Measurements from ENCODE around the gene MYO1G.

MYO1G gene

DNA sequence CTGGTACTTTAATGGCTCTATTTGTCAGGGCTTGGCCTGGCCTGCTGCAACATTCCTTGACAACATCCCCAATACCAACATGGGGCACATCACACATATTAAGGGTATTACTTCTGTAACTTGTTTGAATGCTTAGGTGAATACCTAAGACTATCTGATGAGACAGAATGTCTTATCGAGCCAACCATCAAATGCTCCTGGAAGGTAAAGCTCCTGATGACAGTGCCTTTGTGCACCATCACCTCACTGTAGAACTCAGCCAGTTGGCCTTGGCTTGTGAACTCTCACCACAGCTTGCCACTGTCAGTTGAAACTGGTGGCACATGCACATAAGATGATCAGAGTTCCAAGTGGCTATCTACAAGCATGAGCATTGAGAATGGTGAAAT lies 3.7 kb upstream of the MYO1G start:
- DNase-seq (ENCODE audit: low spot score) = no peak
- TF ChIP-seq, protein P1, sequence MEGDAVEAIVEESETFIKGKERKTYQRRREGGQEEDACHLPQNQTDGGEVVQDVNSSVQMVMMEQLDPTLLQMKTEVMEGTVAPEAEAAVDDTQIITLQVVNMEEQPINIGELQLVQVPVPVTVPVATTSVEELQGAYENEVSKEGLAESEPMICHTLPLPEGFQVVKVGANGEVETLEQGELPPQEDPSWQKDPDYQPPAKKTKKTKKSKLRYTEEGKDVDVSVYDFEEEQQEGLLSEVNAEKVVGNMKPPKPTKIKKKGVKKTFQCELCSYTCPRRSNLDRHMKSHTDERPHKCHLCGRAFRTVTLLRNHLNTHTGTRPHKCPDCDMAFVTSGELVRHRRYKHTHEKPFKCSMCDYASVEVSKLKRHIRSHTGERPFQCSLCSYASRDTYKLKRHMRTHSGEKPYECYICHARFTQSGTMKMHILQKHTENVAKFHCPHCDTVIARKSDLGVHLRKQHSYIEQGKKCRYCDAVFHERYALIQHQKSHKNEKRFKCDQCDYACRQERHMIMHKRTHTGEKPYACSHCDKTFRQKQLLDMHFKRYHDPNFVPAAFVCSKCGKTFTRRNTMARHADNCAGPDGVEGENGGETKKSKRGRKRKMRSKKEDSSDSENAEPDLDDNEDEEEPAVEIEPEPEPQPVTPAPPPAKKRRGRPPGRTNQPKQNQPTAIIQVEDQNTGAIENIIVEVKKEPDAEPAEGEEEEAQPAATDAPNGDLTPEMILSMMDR (IDR thresholded peaks at IDR 0.05; ENCODE audit: extremely low read depth, missing control alignments) = no peak

DNA sequence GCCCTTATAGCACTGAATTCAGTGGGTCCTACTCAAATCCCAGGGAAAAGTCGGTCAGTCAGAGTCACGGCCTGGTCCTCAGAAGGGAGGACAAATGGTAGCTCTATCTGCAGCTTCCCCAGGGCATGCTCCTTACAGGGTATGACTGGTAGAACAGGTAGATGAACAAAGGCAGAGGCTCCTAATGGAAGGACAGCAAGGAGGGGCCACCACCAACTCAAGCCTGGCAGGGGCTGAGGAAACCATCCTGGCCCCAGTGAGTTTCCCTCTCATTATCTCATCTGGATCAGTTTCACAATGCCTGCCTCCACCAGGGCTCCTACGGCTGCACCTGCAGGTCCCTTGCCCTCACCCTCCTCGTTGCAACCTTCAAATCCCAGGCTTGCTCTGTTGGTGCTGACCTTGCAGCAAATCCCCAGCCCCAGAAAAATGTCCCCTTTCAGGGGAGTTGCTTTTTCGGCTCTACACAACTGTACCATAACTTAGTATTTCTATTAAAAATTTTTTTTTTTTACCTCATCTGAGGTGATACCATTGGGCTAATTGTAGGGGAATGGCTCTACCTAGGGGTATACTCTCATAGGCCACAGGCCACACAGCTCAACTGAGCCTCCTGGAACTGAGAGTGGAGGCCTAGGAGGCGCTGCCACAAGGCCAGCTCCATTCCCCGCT lies 2.4 kb upstream of the MYO1G start:
- TF ChIP-seq, protein P1 (IDR thresholded peaks at IDR 0.05; ENCODE audit: extremely low read depth, missing control alignments) = no peak

DNA sequence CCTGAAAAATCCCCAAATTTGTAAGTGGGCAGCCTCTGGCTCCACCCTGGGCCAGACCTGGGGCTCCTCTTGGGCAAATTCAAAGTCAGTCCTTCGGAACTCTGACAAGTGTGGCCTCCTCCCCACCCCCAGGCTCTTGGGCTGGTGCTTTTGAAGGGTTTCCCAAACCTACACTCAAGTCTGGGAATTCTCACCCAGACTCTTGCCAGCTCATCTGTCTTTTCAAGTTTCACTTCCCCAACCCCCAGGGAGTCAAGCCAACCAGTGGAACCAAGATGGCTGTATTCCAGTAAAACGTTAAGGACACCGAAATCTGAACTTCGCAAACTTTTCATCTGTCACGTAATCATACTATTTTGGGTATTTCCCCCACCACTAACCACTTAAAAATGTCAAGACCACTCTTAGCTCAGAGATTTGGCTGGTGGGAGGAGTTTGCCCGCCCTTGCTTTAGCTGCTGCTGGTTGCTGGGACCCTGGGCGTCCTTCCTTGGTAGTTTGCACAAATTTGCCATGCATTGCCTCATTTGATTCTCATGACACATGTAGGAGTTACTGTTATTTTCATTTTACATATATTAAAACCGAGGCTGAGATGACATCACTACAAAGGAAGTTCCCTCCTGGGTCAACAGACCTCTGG lies 1.7 kb upstream of the MYO1G start:
- TF ChIP-seq, protein P1 (IDR thresholded peaks at IDR 0.05; ENCODE audit: extremely low read depth, missing control alignments) = no peak
- DNase-seq (ENCODE audit: low spot score) = peak; percentile 74

More for the DNA sequence above, 2.4 kb upstream of the MYO1G start:
- peak; percentile 8 for DNase-seq (ENCODE audit: low spot score)

DNA sequence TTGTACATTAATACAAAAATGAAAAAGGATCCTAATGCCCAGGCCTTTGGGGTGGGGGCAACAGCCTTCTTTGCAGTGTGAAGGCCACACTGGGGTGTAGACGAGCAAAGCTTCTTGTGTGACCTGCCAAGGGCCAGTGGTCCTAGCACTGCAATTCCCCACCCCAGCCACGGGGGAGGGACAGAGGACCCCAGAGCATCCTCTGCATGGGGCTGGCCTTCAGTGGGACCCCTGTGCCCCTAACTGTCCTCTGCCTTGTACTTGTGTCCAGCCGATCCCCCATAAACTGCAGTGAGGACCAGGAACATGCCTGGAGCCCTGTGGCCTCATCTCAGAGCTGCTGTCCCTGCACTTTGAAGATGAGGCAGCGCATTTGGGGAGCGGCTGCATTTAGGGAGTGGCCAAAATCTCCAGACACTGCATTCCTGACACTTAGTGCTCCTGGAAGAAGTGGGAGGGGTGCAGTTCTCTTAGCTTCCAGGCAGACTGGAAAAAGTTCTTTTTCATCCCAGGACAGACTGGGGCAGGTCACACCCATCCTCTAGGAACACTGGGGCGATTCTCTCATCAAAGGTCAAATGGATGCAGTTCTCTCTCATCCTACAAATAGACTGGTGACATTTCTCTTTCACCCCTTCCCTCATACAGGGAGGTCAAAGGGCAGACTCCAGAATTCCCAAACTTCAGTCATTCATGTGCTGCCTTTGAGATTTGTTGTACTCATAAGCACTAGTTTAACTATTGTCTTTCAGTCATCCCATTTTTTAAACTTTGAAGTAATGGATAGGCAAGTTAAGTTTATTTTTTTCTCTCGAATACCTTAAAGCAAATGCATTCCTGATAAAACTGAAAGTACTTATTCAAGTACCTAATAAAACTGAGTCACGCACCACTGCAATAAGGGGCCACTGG lies 922 bp upstream of the MYO1G start:
- DNase-seq (ENCODE audit: low spot score) = peak; percentile 17
- TF ChIP-seq, protein P1 (IDR thresholded peaks at IDR 0.05; ENCODE audit: extremely low read depth, missing control alignments) = peak; percentile 4

DNA sequence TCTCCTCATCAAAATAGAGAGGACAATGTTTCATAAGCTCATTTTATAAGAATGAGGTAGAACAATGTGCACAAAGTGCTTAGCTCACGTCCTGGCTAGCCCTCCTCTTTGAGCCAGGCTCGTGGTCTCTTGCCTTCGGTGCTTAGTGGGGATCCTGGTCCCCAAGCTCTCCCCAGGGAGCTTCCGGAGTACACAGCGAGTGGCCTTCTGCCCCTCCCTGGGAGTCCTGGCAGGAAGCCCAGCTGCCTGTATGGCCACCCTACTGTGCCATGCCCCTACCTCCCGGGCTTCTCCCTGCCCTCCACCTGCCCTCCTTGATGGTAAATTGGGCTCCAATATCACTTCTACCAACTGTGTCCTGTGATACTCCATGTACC lies 868 bp downstream of the MYO1G start:
- TF ChIP-seq, protein P1 (IDR thresholded peaks at IDR 0.05; ENCODE audit: extremely low read depth, missing control alignments) = no peak
- DNase-seq (ENCODE audit: low spot score) = no peak

DNA sequence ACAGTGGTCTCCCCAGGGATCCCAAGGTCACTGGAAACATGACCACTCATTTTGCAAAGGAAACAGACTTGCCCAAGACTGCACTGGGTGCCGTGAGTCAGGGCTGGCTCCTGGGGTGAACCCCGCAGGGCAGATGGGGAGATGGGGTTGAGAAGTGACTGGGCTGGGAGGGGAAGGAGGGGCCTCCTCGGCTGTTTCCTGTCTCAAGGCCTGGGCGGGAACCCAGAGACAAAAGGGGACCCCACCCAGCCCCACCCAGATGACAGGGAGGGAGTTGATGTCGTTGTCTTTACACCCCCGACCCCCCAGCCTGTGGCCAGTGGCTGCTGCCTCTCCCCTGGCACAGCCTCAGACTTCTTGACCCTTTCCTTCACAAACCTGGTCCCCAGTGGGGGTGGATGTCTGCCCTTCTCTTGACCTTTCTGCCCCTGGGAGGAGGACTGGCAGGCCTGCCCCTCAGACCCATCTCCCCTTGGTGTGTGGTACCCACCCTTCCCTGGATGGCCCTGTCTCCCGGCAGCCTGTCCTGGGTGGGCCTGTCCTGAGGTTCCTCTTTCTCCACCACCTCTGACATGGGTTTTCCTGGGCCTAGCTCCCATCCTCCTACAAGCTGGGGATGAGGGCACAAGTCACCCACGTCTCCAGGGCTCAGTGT lies 1.4 kb downstream of the MYO1G start:
- peak; percentile 61 for DNase-seq (ENCODE audit: low spot score)
- TF ChIP-seq, protein P1 (IDR thresholded peaks at IDR 0.05; ENCODE audit: extremely low read depth, missing control alignments) = no peak
